Measurements from ENCODE around the gene NMNAT3. TPM values are rescaled to one million over a fixed set of nuclear protein-coding genes. Genes with fewer than 3 reads are reported as not detected.

The NMNAT3 gene
- total RNA-seq, 1 experiment from 2014 or later = 1.0 TPM

DNA sequence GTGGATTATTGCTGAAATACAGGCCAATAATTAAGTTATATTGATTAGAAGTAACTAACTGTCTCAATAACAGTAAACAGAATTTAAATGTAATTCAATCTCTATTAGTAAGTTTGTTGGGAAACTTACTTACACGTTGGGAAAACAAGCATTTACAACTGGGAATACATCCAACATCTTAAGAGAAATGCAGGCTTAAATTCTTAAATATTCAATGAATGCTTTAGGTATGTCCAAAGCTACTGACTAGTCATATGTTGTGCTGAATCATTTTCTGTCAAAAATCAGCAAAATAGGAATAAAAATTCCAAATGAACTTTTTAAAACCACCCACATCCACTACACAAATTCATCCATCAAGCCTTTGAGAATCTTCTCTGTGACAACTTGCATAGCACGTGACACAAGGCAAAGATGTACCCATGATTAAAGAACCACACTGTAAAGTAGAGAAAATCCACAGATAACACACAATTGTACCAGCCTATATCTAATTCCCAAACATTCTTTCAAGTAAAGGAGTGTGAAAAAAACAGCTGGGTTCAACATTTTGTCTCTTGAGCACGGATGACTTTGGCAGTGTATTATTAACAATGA lies 60.0 kb downstream of the NMNAT3 start:
- no peaks in the 10 kb centered on the region for H3K27me3 Mint-ChIP-seq (ENCODE audit: insufficient read depth, unreplicated experiment)
- no peak overlapping the region for H3K4me3 Mint-ChIP-seq (ENCODE audit: unreplicated experiment)
- no peaks in the 10 kb centered on the region for H3K36me3 Mint-ChIP-seq (ENCODE audit: insufficient read depth, unreplicated experiment)
- no peaks in the 10 kb centered on the region for H3K9me3 Mint-ChIP-seq (ENCODE audit: unreplicated experiment)
- POLR2A ChIA-PET = no interaction called here
- DNase-seq (ENCODE audit: unreplicated experiment) = no peak
- no peak for TF ChIP-seq CTCF (IDR thresholded peaks at IDR 0.05; ENCODE audit: unreplicated experiment)
- H3K4me1 Mint-ChIP-seq (ENCODE audit: insufficient read depth, unreplicated experiment) = peaks cover 6% of the 10 kb centered on the region
- intact Hi-C loops (cut with micrococcal nuclease) = no loop called here
- CTCF ChIA-PET = interaction anchor here (0.7 kb wide), 2 partner anchors 13 to 229 kb away, joined by 3 read pairs; no protein-coding TSS in a partner anchor
- no peak overlapping the region for H3K27ac Mint-ChIP-seq (ENCODE audit: low read depth, unreplicated experiment)
- BruUV-seq (replicated peaks) = no TSS peak

GRCh38 chr3:139611528-139611927 lies 66.2 kb downstream of the NMNAT3 start:
- no peak overlapping the region for H3K27ac Mint-ChIP-seq (ENCODE audit: low read depth, unreplicated experiment)
- H3K4me1 Mint-ChIP-seq (ENCODE audit: insufficient read depth, unreplicated experiment) = no peaks in the 10 kb centered on the region
- H3K9me3 Mint-ChIP-seq (ENCODE audit: unreplicated experiment) = no peaks in the 10 kb centered on the region
- DNase-seq (ENCODE audit: unreplicated experiment) = no peak
- no peaks in the 10 kb centered on the region for H3K36me3 Mint-ChIP-seq (ENCODE audit: insufficient read depth, unreplicated experiment)
- intact Hi-C loops (cut with micrococcal nuclease) = no loop called here
- H3K27me3 Mint-ChIP-seq (ENCODE audit: insufficient read depth, unreplicated experiment) = no peaks in the 10 kb centered on the region
- ChIA-PET CTCF (interaction anchor here (0.7 kb wide), 1 partner anchor 1577 kb away, joined by 3 read pairs; no protein-coding TSS in a partner anchor), POLR2A (no interaction called here)
- no peak for TF ChIP-seq CTCF (IDR thresholded peaks at IDR 0.05; ENCODE audit: unreplicated experiment)
- no TSS peak for BruUV-seq (replicated peaks)
- no peak overlapping the region for H3K4me3 Mint-ChIP-seq (ENCODE audit: unreplicated experiment)

- Mint-ChIP-seq H3K9me3 (ENCODE audit: unreplicated experiment) (no peaks in the 10 kb centered on the region), H3K36me3 (ENCODE audit: insufficient read depth, unreplicated experiment) (no peaks in the 10 kb centered on the region), H3K4me3 (ENCODE audit: unreplicated experiment) (no peak overlapping the region), H3K27ac (ENCODE audit: low read depth, unreplicated experiment) (no peak overlapping the region), H3K4me1 (ENCODE audit: insufficient read depth, unreplicated experiment) (no peaks in the 10 kb centered on the region), H3K27me3 (ENCODE audit: insufficient read depth, unreplicated experiment) (no peaks in the 10 kb centered on the region)
- ChIA-PET CTCF (interaction anchor here (0.7 to 0.8 kb wide), 2 partner anchors 281 to 1578 kb away, joined by 3 read pairs; no protein-coding TSS in a partner anchor), POLR2A (no interaction called here)
- BruUV-seq (replicated peaks) = no TSS peak
- no peak for DNase-seq (ENCODE audit: unreplicated experiment)
- intact Hi-C loops (cut with micrococcal nuclease) = no loop called here
- TF ChIP-seq CTCF (IDR thresholded peaks at IDR 0.05; ENCODE audit: unreplicated experiment) = no peak
Measured at GRCh38 chr3:139610886-139611285, 66.9 kb downstream of the NMNAT3 start.

DNA sequence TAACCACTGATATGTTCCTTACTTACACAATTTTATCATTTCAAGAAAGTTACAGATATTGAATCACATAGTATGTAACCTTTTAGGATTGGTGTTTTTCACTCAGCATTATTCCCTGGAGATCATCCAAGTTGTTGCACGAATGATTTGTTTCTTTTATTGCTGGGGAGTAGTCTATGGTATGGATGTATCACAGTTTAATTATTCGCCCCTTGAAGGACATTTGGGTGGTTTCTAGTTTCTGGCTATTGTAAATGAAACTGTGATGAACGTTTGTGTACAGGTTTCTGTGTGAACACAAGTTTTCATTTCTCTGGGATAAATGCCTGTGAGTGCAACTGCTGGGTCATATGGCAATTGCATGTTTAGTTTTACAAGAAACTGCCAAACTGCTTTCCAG lies 68.8 kb downstream of the NMNAT3 start:
- BruUV-seq (replicated peaks) = no TSS peak
- DNase-seq (ENCODE audit: unreplicated experiment) = no peak

More for the DNA sequence above, 68.8 kb downstream of the NMNAT3 start:
- Mint-ChIP-seq H3K9me3 (ENCODE audit: unreplicated experiment) (no peaks in the 10 kb centered on the region), H3K27ac (ENCODE audit: low read depth, unreplicated experiment) (no peak overlapping the region), H3K4me3 (ENCODE audit: unreplicated experiment) (no peak overlapping the region), H3K27me3 (ENCODE audit: insufficient read depth, unreplicated experiment) (no peaks in the 10 kb centered on the region), H3K4me1 (ENCODE audit: insufficient read depth, unreplicated experiment) (no peaks in the 10 kb centered on the region), H3K36me3 (ENCODE audit: insufficient read depth, unreplicated experiment) (no peaks in the 10 kb centered on the region)
- POLR2A ChIA-PET = no interaction called here
- CTCF ChIA-PET = no interaction called here
- no peak for TF ChIP-seq CTCF (IDR thresholded peaks at IDR 0.05; ENCODE audit: unreplicated experiment)
- intact Hi-C loops (cut with micrococcal nuclease) = no loop called here
